Activated CD4-positive, alpha-beta T cell treated with anti-CD3 and anti-CD28 coated beads, Interleukin-10, Interleukin-2, amounts not matched to agents 100 ng/mL and 50 ng/mL, durations not matched to agents 16 hours and 8 hours (primary cell): Measurements from ENCODE around the gene NUCKS1.

Experiments
- DNase-seq: peaks from one replicate; pipeline ENCODE4 v3.0.0-alpha.2; 2020

NUCKS1 gene

GRCh38 chr1:205769641-205770365 lies 19.8 kb upstream of the NUCKS1 start:
- no peak for DNase-seq

GRCh38 chr1:205767248-205767647 lies 17.3 kb upstream of the NUCKS1 start:
- DNase-seq: no peak

GRCh38 chr1:205766570-205766969 lies 16.6 kb upstream of the NUCKS1 start:
- DNase-seq: no peak

GRCh38 chr1:205766038-205766437 lies 16.1 kb upstream of the NUCKS1 start:
- peak; percentile 17 for DNase-seq

- DNase-seq: no peak
These were observed 14.6 kb upstream of the NUCKS1 start for GRCh38 chr1:205764578-205764977.

- DNase-seq: peak; percentile 35
These were observed 14.0 kb upstream of the NUCKS1 start for GRCh38 chr1:205763980-205764379.

- no peak for DNase-seq
These were observed 10.6 kb upstream of the NUCKS1 start for GRCh38 chr1:205760606-205761005.

GRCh38 chr1:205756552-205756951 lies 6.6 kb upstream of the NUCKS1 start:
- no peak for DNase-seq

GRCh38 chr1:205754857-205755256 lies 4.9 kb upstream of the NUCKS1 start:
- no peak for DNase-seq

- DNase-seq: no peak
These were observed 1.2 kb upstream of the NUCKS1 start for GRCh38 chr1:205751036-205751651.

- peak; percentile 98 for DNase-seq
These were observed 496 bp downstream of the NUCKS1 start for GRCh38 chr1:205749234-205750137.

GRCh38 chr1:205748403-205749233 lies 1.4 kb downstream of the NUCKS1 start:
- peak; percentile 62 for DNase-seq

GRCh38 chr1:205746757-205747412 lies 3.1 kb downstream of the NUCKS1 start:
- no peak for DNase-seq

GRCh38 chr1:205744403-205744802 lies 5.6 kb downstream of the NUCKS1 start:
- no peak for DNase-seq

GRCh38 chr1:205743977-205744376 lies 6.0 kb downstream of the NUCKS1 start:
- no peak for DNase-seq

GRCh38 chr1:205741681-205742080 lies 8.3 kb downstream of the NUCKS1 start:
- DNase-seq: no peak

- DNase-seq: no peak
These were observed 10.4 kb downstream of the NUCKS1 start for GRCh38 chr1:205739348-205740160.

- DNase-seq: no peak
These were observed 14.8 kb downstream of the NUCKS1 start for GRCh38 chr1:205735218-205735617.

- DNase-seq: no peak
These were observed 16.4 kb downstream of the NUCKS1 start for GRCh38 chr1:205733438-205734175.

- DNase-seq: no peak
These were observed 19.9 kb downstream of the NUCKS1 start for GRCh38 chr1:205729945-205730610.
